Activated CD4-positive, alpha-beta T cell treated with anti-CD3 and anti-CD28 coated beads, Interleukin-2, Interleukin-4, amounts not matched to agents 100 ng/mL and 50 ng/mL, durations not matched to agents 16 hours and 8 hours (primary cell): ENCODE results near the gene CDH3.
"Not testable (repeated sequence)": the region's sequence is repeated elsewhere in the genome, so short reads cannot be mapped to it uniquely, and the experiment has no call there.

Experiments
- DNase-seq: peaks from one replicate; pipeline ENCODE4 v3.0.0-alpha.2; 2020; ENCODE audit warnings: low spot score

Gene CDH3

DNA sequence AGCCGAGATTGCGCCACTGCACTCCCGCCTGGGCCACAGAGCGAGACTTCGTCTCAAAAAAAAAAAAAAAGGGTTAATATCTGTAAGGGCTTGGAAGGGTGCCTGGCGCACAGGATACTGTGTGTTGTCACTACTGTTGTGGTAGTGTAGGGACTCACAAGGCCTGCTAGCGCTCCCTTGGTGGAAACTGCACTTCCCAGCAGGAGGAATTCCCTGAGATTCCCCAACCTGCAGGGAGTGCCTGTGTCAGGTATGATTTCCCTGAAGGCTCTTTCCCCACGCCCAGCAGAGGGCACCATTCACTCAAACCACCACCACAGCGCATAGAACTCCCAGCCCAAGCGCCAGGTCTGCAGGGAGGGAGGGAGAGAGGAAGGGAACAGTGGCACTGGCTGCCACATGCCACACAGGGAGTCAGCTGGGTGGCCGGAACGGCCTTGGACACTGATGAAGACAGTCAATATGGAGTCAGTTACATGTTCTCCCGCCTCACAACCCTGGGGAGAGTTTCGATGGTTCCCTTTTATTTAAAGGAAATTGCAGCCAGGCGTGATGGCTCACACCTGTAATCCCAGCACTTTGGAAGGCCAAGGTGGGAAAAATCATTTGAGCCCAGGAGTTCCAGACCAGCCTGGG, 59.2 kb downstream of the CDH3 start:
- DNase-seq, result peak; percentile 71

- no peak for DNase-seq
These were observed 62.4 kb downstream of the CDH3 start for GRCh38 chr16:68707340-68708152.

DNA sequence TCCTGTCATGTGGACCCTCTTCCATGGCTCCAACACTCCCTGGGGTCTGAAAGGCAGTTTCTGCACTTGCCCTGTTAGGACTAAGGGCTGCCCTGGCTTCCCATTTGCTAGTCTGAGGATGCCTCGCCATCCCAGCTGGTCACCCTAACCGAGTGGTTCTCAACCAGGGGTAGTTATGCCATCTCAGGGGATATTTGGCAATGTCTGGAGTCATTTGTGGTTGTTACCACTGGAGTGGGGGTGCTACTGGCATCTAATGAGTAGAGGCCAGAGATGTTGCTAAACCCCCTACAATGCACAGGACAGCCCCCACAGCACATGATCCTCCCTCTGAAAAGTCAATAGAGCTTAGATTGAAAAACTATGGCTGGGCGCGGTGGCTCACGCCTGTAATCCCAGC, 65.1 kb downstream of the CDH3 start:
- DNase-seq, result no peak

- DNase-seq, result no peak
These were observed 66.5 kb downstream of the CDH3 start for GRCh38 chr16:68711421-68712139.

- no peak for DNase-seq
These were observed 68.3 kb downstream of the CDH3 start for GRCh38 chr16:68713361-68713760.

DNA sequence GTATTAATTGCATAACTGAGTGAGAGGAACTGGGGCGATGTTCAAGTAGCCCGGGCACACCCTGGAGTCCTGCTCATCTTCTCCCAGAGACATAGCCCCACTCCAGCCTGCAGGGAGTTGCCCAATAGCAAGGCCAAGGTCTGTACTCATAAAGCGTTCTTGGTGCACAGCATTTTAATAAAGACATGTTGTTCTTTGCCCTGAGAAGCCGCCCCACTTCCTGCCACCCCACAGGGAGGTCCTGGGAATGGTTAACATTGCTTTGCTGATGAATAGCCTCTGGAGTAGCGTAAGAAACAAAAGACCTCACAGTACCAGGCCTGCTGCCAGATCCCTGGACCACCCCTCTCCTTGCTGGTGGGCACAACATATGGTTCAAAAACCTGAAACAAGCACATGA, 70.4 kb downstream of the CDH3 start:
- DNase-seq, result no peak

GRCh38 chr16:68716516-68716915, 71.4 kb downstream of the CDH3 start:
- not testable (repeated sequence) for DNase-seq

- DNase-seq, result no peak
These were observed 72.6 kb downstream of the CDH3 start for GRCh38 chr16:68717684-68718083.

GRCh38 chr16:68718590-68718989, 73.5 kb downstream of the CDH3 start:
- no peak for DNase-seq

GRCh38 chr16:68719993-68720489, 74.9 kb downstream of the CDH3 start:
- peak; percentile 43 for DNase-seq

GRCh38 chr16:68722119-68723024, 77.3 kb downstream of the CDH3 start:
- no peak for DNase-seq

DNA sequence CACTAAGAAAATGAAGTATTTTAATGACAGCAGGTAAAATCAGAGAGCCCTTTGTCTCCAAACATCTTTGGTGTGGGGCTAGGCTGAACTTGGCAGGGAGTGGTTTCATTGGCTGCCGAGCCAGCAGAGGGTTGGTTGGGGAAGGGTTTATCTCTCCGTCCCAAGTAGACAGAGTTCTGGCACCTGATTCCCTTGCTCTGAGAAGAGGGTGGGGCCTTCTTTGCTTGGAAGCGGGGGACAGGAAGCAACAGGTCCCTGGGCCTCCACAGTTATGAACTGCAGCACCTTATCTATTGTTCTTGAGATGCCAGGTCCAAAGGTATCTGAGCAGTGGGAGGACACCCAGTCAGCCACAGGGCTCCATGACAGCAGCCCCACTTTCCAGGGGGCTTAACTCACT, 79.7 kb downstream of the CDH3 start:
- DNase-seq, result no peak

- no peak for DNase-seq
These were observed 83.4 kb downstream of the CDH3 start for GRCh38 chr16:68728523-68728922.

- DNase-seq, result no peak
These were observed 86.5 kb downstream of the CDH3 start for GRCh38 chr16:68731637-68732036.

GRCh38 chr16:68732042-68732680, 87.1 kb downstream of the CDH3 start:
- no peak for DNase-seq

GRCh38 chr16:68732741-68733399, 87.8 kb downstream of the CDH3 start:
- no peak for DNase-seq

- no peak for DNase-seq
These were observed 88.5 kb downstream of the CDH3 start for GRCh38 chr16:68733570-68733969.

GRCh38 chr16:68734782-68735181, 89.7 kb downstream of the CDH3 start:
- DNase-seq, result no peak

DNA sequence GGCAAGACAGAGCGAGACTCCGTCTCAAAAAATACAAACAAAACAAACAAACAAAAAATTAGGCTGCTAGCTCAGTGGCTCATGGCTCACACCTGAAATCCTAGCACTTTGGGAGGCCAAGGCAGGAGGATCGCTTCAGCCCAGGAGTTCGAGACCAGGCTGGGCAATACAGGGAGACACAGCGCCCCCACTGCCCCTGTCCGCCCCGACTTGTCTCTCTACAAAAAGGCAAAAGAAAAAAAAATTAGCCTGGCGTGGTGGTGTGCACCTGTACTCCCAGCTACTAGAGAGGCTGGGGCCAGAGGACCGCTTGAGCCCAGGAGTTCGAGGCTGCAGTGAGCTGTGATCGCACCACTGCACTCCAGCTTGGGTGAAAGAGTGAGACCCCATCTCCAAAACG, 91.5 kb downstream of the CDH3 start:
- no peak for DNase-seq

DNA sequence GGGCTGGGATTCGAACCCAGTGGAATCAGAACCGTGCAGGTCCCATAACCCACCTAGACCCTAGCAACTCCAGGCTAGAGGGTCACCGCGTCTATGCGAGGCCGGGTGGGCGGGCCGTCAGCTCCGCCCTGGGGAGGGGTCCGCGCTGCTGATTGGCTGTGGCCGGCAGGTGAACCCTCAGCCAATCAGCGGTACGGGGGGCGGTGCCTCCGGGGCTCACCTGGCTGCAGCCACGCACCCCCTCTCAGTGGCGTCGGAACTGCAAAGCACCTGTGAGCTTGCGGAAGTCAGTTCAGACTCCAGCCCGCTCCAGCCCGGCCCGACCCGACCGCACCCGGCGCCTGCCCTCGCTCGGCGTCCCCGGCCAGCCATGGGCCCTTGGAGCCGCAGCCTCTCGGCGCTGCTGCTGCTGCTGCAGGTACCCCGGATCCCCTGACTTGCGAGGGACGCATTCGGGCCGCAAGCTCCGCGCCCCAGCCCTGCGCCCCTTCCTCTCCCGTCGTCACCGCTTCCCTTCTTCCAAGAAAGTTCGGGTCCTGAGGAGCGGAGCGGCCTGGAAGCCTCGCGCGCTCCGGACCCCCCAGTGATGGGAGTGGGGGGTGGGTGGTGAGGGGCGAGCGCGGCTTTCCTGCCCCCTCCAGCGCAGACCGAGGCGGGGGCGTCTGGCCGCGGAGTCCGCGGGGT, 92.1 kb downstream of the CDH3 start, which contains the start of gene CDH1:
TSS of gene CDH1 (plus strand) at position 247 of the 684 bp plus-strand sequence. CDS start at position 371, 124 bp downstream.
- DNase-seq, result no peak
